ENCODE data around the gene RALA. TPM values are rescaled to one million over a fixed set of nuclear protein-coding genes. Genes with fewer than 3 reads are reported as not detected.

RALA gene
- total and polyA plus RNA-seq, 2 of the 13 experiments (the other 11 are each of a cell fraction or from before 2014, with no cell fraction given) = 11.8 to 19.5 TPM

GRCh38 chr7:39700932-39701331, 77.6 kb downstream of the RALA start:
- no peak for ATAC-seq
- no TSS peak for BruUV-seq (replicated peaks)

More at GRCh38 chr7:39700932-39701331, 77.6 kb downstream of the RALA start:
- 94% methylated on average over 8 of the region's 8 CpGs for WGBS (ENCODE audit: low lambda C conversion rate)
- H3K9me3 ChIP-seq (ENCODE audit: low read length) = no peaks in the 10 kb centered on the region
- H3K4me2 ChIP-seq (ENCODE audit: low read depth, low read length) = no peak overlapping the region
- DNase-seq (ENCODE audit: low spot score) (no peak), FAIRE-seq (no peak)
- H2AFZ ChIP-seq (ENCODE audit: low read length) = no peak overlapping the region
- no peak overlapping the region for H3K4me3 ChIP-seq (replicated peaks in 1 of 3; ENCODE audit: insufficient read depth in 1 of 3, low read depth in 2 of 3, low read length in 3 of 3)
- no peak overlapping the region for H3K27ac ChIP-seq (ENCODE audit: extremely low read length, insufficient read depth, low read length)
- no peaks in the 10 kb centered on the region for H3K4me1 ChIP-seq (ENCODE audit: insufficient read depth, low read length)
- in situ Hi-C loops (cut with HindIII; ENCODE audit: extremely low pct_ligation_motif_present, low pct_unique_long_range_greater_than_20kb) (no loop called here), intact Hi-C loops (cut with micrococcal nuclease; ENCODE audit: unreplicated experiment) (no loop called here)
- no peaks in the 10 kb centered on the region for H3K27me3 ChIP-seq (ENCODE audit: control insufficient read depth in 1 of 2, insufficient read depth in 2 of 2, low read length in 2 of 2)
- no peak for TF ChIP-seq NAIF1 (CRISPR knock-in tag; IDR thresholded peaks at IDR 0.05; ENCODE audit: borderline replicate concordance)
- TF ChIP-seq MIER3 (CRISPR knock-in tag; IDR thresholded peaks at IDR 0.05; ENCODE audit: borderline replicate concordance) = no peak
- TF ChIP-seq PRDM15 (CRISPR knock-in tag; IDR thresholded peaks at IDR 0.05) = no peak
- no peak for TF ChIP-seq YY1 (IDR thresholded peaks at IDR 0.05; ENCODE audit: insufficient read depth, insufficient replicate concordance, low read depth, low read length)
- no peak for TF ChIP-seq MTA3 (CRISPR knock-in tag; IDR thresholded peaks at IDR 0.05)
- TF ChIP-seq ZNF550 (CRISPR knock-in tag; IDR thresholded peaks at IDR 0.05; ENCODE audit: borderline replicate concordance) = no peak
- TF ChIP-seq HCFC1 (IDR thresholded peaks at IDR 0.05; ENCODE audit: low read depth, low read length) = no peak
- TF ChIP-seq ZNF274 (CRISPR knock-in tag; IDR thresholded peaks at IDR 0.05) = no peak
- TF ChIP-seq ZFP1 (CRISPR knock-in tag; IDR thresholded peaks at IDR 0.05) = no peak
- TF ChIP-seq ZNF616 (CRISPR knock-in tag; IDR thresholded peaks at IDR 0.05; ENCODE audit: low read depth) = no peak
- no peak for TF ChIP-seq KLF16 (CRISPR knock-in tag; IDR thresholded peaks at IDR 0.05)
- TF ChIP-seq MAX (IDR thresholded peaks at IDR 0.05) = no peak
- TF ChIP-seq PHF21A (CRISPR knock-in tag; IDR thresholded peaks at IDR 0.05) = no peak
- TF ChIP-seq AGO1 (IDR thresholded peaks at IDR 0.05; ENCODE audit: low read depth, low read length, poor library complexity, severe bottlenecking) = no peak
- TF ChIP-seq MTA1 (CRISPR knock-in tag; IDR thresholded peaks at IDR 0.05; ENCODE audit: borderline replicate concordance) = no peak
- TF ChIP-seq ZSCAN31 (CRISPR knock-in tag; IDR thresholded peaks at IDR 0.05; ENCODE audit: low read depth) = no peak
- no peak for TF ChIP-seq ZBTB10 (CRISPR knock-in tag; IDR thresholded peaks at IDR 0.05; ENCODE audit: borderline replicate concordance)
- TF ChIP-seq CHD4 (IDR thresholded peaks at IDR 0.05; ENCODE audit: borderline replicate concordance, low read length) = no peak
- TF ChIP-seq ZBTB26 (CRISPR knock-in tag; IDR thresholded peaks at IDR 0.05; ENCODE audit: borderline replicate concordance) = no peak
- POLR2A ChIA-PET = no interaction called here
- H3K36me3 ChIP-seq (replicated peaks in 1 of 2; ENCODE audit: control insufficient read depth in 1 of 2, insufficient read depth in 2 of 2, low read length in 2 of 2) = peaks cover 6 to 55% of the 10 kb centered on the region in 2 experiments; a peak in 4 of 5 replicates
- no peaks in the 10 kb centered on the region for H4K20me1 ChIP-seq (ENCODE audit: insufficient read depth, low read length)
- H3K79me2 ChIP-seq (ENCODE audit: insufficient read depth, low read length) = no peaks in the 10 kb centered on the region
- no peak overlapping the region for H3K9ac ChIP-seq (ENCODE audit: insufficient read depth, low read depth, low read length)
- CTCF ChIA-PET (ENCODE audit: low intra/inter-chr PET ratio, low total read pairs) = no interaction called here
